Neural progenitor cell (in vitro differentiated cells): ENCODE measurements around the gene GLCCI1. TPM values are rescaled to one million over a fixed set of nuclear protein-coding genes. Genes with fewer than 3 reads are reported as not detected.

Experiments
- DNase-seq: peaks from one replicate; pipeline ENCODE4 v3.0.0-alpha.2; 2016; ENCODE audit warnings: low spot score
- H2AFZ ChIP-seq: fragments of 200-600 bp; sonication (generic); replicated peaks from 2 replicates; pipeline ENCODE4 v1.6.1; 2016; ENCODE audit warnings: antibody characterized with exemption
- H3F3A ChIP-seq: fragments of 200-600 bp; sonication (generic); 2 replicates; pipeline ENCODE4 v1.6.1; 2016; ENCODE audit warnings: antibody characterized with exemption, low read depth
- H3K27ac ChIP-seq: fragments of 200-600 bp; sonication (generic); 2 replicates; pipeline ENCODE4 v1.5.1; 2016; ENCODE audit warnings: mild to moderate bottlenecking
- H3K27me3 ChIP-seq: fragments of 200-600 bp; sonication (generic); 2 replicates; pipeline ENCODE4 v1.6.1; 2016; ENCODE audit warnings: mild to moderate bottlenecking, moderate library complexity
- H3K36me3 ChIP-seq: fragments of 200-600 bp; sonication (generic); 2 replicates; pipeline ENCODE4 v1.5.1; 2016
- H3K4me1 ChIP-seq: fragments of 200-600 bp; sonication (generic); 2 replicates; pipeline ENCODE4 v1.6.1; 2016; ENCODE audit warnings: mixed run types
- H3K4me2 ChIP-seq: fragments of 200-600 bp; sonication (generic); 2 replicates; pipeline ENCODE4 v1.6.1; 2016
- H3K4me3 ChIP-seq: fragments of 200-600 bp; sonication (generic); 2 replicates; pipeline ENCODE4 v1.5.1; 2016
- H3K79me2 ChIP-seq: fragments of 200-600 bp; sonication (generic); 2 replicates; pipeline ENCODE4 v1.6.1; 2016; ENCODE audit warnings: low read depth
- H3K9ac ChIP-seq: fragments of 200-600 bp; sonication (generic); 2 replicates; pipeline ENCODE4 v1.6.1; 2016
- H3K9me3 ChIP-seq: fragments of 200-600 bp; sonication (generic); 2 replicates; pipeline ENCODE4 v1.5.1; 2016; ENCODE audit warnings: low read depth
- H4K20me1 ChIP-seq: fragments of 200-600 bp; sonication (generic); 2 replicates; pipeline ENCODE4 v1.6.1; 2016; ENCODE audit warnings: low read depth
- H3K27ac Mint-ChIP-seq: 3 replicates; pipeline ENCODE4 v1.8.0; 2021; ENCODE audit warnings: mixed read lengths
- H3K27me3 Mint-ChIP-seq: 2 replicates; pipeline ENCODE4 v1.8.0; 2022; ENCODE audit warnings: low read depth, mild to moderate bottlenecking, inconsistent platforms, moderate library complexity, mixed read lengths; ENCODE audit not compliant: insufficient read depth
- H3K36me3 Mint-ChIP-seq: 3 replicates; pipeline ENCODE4 v1.8.0; 2021; ENCODE audit warnings: mixed read lengths
- H3K4me1 Mint-ChIP-seq: 3 replicates; pipeline ENCODE4 v1.8.0; 2021; ENCODE audit warnings: mixed read lengths
- H3K4me3 Mint-ChIP-seq: 3 replicates; pipeline ENCODE4 v1.8.0; 2021; ENCODE audit warnings: mild to moderate bottlenecking, moderate library complexity, mixed read lengths
- H3K9me3 Mint-ChIP-seq: 3 replicates; pipeline ENCODE4 v1.8.0; 2020; ENCODE audit warnings: mixed read lengths
- EZH2 ChIP-seq: fragments of 200-600 bp; sonication (generic); IDR thresholded peaks from 2 replicates; pipeline ENCODE4 v1.6.1; 2017; ENCODE audit warnings: antibody characterized with exemption, mild to moderate bottlenecking, moderate library complexity
- EZH2phosphoT487 ChIP-seq: fragments of 200-600 bp; sonication (generic); IDR thresholded peaks from 2 replicates; pipeline ENCODE4 v1.6.1; 2017; ENCODE audit warnings: antibody characterized with exemption
- total RNA-seq: library from RNA; depleted of rRNA; stranded (reverse); fragments of >200 nt; gene quantifications from 2 replicates; pipeline ENCODE4 v1.2.3, GENCODE V29; 2015; ENCODE audit warnings: low replicate concordance
- TF ChIP-seq, protein P1 (sequence below): fragments of 200-600 bp; sonication (generic); IDR thresholded peaks from 2 replicates; pipeline ENCODE4 v1.5.1; 2017; ENCODE audit warnings: antibody characterized with exemption, mild to moderate bottlenecking

The GLCCI1 gene
- total RNA-seq, 1 donor from 2014 or later: 78.0 TPM

GRCh38 chr7:8135417-8135816, 166.8 kb downstream of the GLCCI1 start:
- no peaks in the 10 kb centered on the region for H3K27me3 ChIP-seq
- peaks cover 27% of the 10 kb centered on the region for H3K4me1 Mint-ChIP-seq
- no peaks in the 10 kb centered on the region for H3K36me3 Mint-ChIP-seq
- H3K79me2 ChIP-seq: no peaks in the 10 kb centered on the region
- H3K36me3 ChIP-seq: no peaks in the 10 kb centered on the region
- H3K4me1 ChIP-seq: peaks cover 16% of the 10 kb centered on the region
- no peak for DNase-seq
- H3K27ac ChIP-seq: no peak overlapping the region
- H3K4me3 Mint-ChIP-seq: no peak overlapping the region
- no peaks in the 10 kb centered on the region for H4K20me1 ChIP-seq
- no peak overlapping the region for H3K4me2 ChIP-seq
- peaks cover 2% of the 10 kb centered on the region for H3K9me3 Mint-ChIP-seq
- H3K27ac Mint-ChIP-seq: no peak overlapping the region
- no peak overlapping the region for H3K4me3 ChIP-seq
- H3K27me3 Mint-ChIP-seq: no peaks in the 10 kb centered on the region
- no peaks in the 10 kb centered on the region for H3F3A ChIP-seq
- H3K9me3 ChIP-seq: no peaks in the 10 kb centered on the region
- no peak overlapping the region for H3K9ac ChIP-seq
- no peak overlapping the region for H2AFZ ChIP-seq
- TF ChIP-seq EZH2phosphoT487: no peak
- TF ChIP-seq EZH2: no peak

DNA sequence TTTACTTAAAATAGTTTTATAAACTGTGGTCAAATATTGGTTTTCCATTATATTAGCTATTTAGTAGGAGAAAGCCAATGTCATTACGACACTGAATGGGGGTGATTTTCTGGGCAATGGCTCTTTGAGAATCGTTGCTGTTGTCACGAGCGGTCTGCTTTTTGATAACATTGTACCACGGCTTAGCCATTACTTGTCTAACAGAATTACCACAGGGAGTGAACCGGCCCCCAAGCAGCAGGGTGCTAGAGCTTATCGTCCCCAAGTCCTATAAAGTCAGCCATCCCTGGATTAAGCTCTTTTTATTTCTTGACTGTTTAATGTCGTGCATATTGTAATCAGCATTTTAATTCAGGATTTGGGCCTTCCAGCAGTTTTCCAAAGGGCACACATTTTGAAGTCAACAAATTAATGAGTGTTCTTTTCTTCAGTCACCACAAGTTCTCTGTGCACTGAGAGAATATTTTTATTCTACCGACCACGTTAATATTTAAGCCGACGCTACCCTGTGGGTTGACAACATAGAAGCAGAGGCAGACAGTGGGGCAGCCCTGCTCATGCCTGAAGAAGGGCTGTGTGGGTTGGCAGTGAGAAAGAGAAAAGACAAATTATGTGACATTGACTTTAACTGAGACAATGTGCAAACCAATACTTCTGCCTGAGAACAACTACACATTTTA, 167.6 kb downstream of the GLCCI1 start:
- H3K27ac Mint-ChIP-seq: no peak overlapping the region
- H3K27me3 Mint-ChIP-seq: no peaks in the 10 kb centered on the region

More for the DNA sequence above, 167.6 kb downstream of the GLCCI1 start:
- H3K9me3 ChIP-seq: no peaks in the 10 kb centered on the region
- no peak overlapping the region for H3K4me3 ChIP-seq
- no peak overlapping the region for H2AFZ ChIP-seq
- no peaks in the 10 kb centered on the region for H3F3A ChIP-seq
- H3K4me1 Mint-ChIP-seq: peaks cover 27% of the 10 kb centered on the region
- H3K27me3 ChIP-seq: no peaks in the 10 kb centered on the region
- H4K20me1 ChIP-seq: no peaks in the 10 kb centered on the region
- no peak overlapping the region for H3K27ac ChIP-seq
- TF ChIP-seq, protein P1, sequence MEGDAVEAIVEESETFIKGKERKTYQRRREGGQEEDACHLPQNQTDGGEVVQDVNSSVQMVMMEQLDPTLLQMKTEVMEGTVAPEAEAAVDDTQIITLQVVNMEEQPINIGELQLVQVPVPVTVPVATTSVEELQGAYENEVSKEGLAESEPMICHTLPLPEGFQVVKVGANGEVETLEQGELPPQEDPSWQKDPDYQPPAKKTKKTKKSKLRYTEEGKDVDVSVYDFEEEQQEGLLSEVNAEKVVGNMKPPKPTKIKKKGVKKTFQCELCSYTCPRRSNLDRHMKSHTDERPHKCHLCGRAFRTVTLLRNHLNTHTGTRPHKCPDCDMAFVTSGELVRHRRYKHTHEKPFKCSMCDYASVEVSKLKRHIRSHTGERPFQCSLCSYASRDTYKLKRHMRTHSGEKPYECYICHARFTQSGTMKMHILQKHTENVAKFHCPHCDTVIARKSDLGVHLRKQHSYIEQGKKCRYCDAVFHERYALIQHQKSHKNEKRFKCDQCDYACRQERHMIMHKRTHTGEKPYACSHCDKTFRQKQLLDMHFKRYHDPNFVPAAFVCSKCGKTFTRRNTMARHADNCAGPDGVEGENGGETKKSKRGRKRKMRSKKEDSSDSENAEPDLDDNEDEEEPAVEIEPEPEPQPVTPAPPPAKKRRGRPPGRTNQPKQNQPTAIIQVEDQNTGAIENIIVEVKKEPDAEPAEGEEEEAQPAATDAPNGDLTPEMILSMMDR: no peak
- TF ChIP-seq EZH2: no peak
- TF ChIP-seq EZH2phosphoT487: no peak
- no peaks in the 10 kb centered on the region for H3K36me3 Mint-ChIP-seq
- H3K79me2 ChIP-seq: no peaks in the 10 kb centered on the region
- peaks cover 2% of the 10 kb centered on the region for H3K9me3 Mint-ChIP-seq
- DNase-seq: peak; percentile 49
- H3K9ac ChIP-seq: no peak overlapping the region
- H3K4me2 ChIP-seq: no peak overlapping the region
- H3K4me3 Mint-ChIP-seq: no peak overlapping the region
- no peaks in the 10 kb centered on the region for H3K36me3 ChIP-seq
- peaks cover 16% of the 10 kb centered on the region for H3K4me1 ChIP-seq
